GM12878 (cell line): ENCODE data around the gene PTCD3. TPM values are rescaled to one million over a fixed set of nuclear protein-coding genes. Genes with fewer than 3 reads are reported as not detected.

Source experiments
- CBX5 ChIP-seq: sonication (generic); IDR thresholded peaks from 2 replicates; pipeline ENCODE4 v1.6.1; 2016; ENCODE audit warnings: low read depth, moderate library complexity, mild to moderate bottlenecking, inconsistent platforms
- HDAC6 ChIP-seq: fragments of 200-600 bp; sonication (generic); IDR thresholded peaks from one replicate; pipeline ENCODE4 v1.8.0; 2017; ENCODE audit warnings: antibody characterized with exemption; ENCODE audit not compliant: unreplicated experiment
- NRF1 ChIP-seq: conservative IDR thresholded peaks from 2 replicates; pipeline ENCODE4 v1.6.1; 2011; ENCODE audit warnings: mild to moderate bottlenecking, low read depth, low read length, improper control_type of control experiment
- SIX5 ChIP-seq: IDR thresholded peaks from 2 replicates; pipeline ENCODE4 v1.6.1; 2011; ENCODE audit warnings: mild to moderate bottlenecking, low read depth, low read length, moderate library complexity; ENCODE audit not compliant: severe bottlenecking
- polyA plus RNA-seq, 11 experiments: library from polyadenylated mRNA; depleted of rRNA in 4 of 11; unstranded in 6 of 11; stranded (reverse) in 5 of 11; fragments of >200 nt; fragmentation: Nextera tagmentation in 4 of 11; fragmentation: Illumina TruSeq in 1 of 11; extraction: Ambion mirVana in 4 of 11; extraction: Trizol in 1 of 11; gene quantifications; 1 replicate in 1 of 11; 2 replicates in 10 of 11; pipeline versions ENCODE4 v1.2.1 to v1.2.3, GENCODE V29; 2011 to 2016; ENCODE audit warnings: inconsistent platforms in 2 of 11, missing spikeins in 2 of 11, low read depth in 1 of 11
- total RNA-seq, 4 experiments: library from RNA; depleted of rRNA in 3 of 4; stranded (reverse); fragments of >200 nt in 3 of 4; fragmentation: Illumina TruSeq in 1 of 4; extraction: Trizol in 1 of 4; gene quantifications; 2 replicates each; pipeline versions ENCODE4 v1.2.1 to v1.2.3, GENCODE V29; 2013 to 2021
- TF ChIP-seq, protein P1 (sequence below): fragments of 450-650 bp; formaldehyde crosslinking; IDR thresholded peaks from 2 replicates; pipeline ENCODE4 v1.5.0; 2022; ENCODE audit warnings: mild to moderate bottlenecking, missing genetic modification characterization
- TF ChIP-seq, protein P2 (sequence below): fragments of 450-650 bp; IDR thresholded peaks from 2 replicates; pipeline ENCODE4 v1.6.1; 2016; ENCODE audit warnings: mild to moderate bottlenecking

Gene PTCD3
- total and polyA plus RNA-seq, 10 of the 15 experiments (the other 5 are each of a cell fraction or from before 2014, with no cell fraction given) = 44.7 to 177 (median 127) TPM

DNA sequence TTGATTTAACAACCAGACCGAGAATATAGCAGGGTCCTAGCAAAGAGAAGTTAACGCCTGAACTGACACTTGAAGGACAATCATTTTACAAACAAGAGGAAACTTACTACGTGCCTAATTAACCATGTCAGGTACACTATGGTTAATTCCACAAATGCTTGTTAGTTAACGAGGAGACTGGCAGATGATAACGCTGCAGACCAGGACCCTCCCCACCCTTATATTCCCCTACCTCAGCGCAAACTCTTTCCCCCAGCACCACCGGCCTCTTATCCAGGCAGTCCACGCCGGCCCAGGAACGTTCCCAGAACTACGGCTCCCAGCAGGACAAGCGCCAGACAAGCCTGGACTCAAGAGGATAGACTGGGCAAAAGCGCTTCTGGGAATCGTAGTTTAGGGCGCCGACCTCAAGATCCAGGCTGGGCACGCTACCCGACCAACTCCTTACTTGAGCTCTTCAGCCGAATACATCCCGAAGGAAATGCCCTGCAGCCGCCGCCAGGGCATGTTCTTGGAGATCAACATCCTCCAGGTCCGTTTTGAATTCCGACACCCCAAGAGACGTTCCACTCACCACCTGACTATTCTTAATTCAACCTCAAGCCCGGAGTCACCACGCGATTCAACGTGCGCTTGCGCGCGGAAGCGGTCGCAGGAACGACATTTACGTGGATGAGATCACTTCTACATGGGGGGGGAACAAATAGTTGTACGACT, 625 bp upstream of the PTCD3 start, which contains the start of gene POLR1A (continued):
- TF ChIP-seq, protein P1, sequence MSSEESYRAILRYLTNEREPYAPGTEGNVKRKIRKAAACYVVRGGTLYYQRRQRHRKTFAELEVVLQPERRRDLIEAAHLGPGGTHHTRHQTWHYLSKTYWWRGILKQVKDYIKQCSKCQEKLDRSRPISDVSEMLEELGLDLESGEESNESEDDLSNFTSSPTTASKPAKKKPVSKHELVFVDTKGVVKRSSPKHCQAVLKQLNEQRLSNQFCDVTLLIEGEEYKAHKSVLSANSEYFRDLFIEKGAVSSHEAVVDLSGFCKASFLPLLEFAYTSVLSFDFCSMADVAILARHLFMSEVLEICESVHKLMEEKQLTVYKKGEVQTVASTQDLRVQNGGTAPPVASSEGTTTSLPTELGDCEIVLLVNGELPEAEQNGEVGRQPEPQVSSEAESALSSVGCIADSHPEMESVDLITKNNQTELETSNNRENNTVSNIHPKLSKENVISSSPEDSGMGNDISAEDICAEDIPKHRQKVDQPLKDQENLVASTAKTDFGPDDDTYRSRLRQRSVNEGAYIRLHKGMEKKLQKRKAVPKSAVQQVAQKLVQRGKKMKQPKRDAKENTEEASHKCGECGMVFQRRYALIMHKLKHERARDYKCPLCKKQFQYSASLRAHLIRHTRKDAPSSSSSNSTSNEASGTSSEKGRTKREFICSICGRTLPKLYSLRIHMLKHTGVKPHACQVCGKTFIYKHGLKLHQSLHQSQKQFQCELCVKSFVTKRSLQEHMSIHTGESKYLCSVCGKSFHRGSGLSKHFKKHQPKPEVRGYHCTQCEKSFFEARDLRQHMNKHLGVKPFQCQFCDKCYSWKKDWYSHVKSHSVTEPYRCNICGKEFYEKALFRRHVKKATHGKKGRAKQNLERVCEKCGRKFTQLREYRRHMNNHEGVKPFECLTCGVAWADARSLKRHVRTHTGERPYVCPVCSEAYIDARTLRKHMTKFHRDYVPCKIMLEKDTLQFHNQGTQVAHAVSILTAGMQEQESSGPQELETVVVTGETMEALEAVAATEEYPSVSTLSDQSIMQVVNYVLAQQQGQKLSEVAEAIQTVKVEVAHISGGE (CRISPR knock-in tag) = no peak
- TF ChIP-seq HDAC6 (no peak), NRF1 (peak; percentile 94), SIX5 (peak; percentile 95), CBX5 (no peak)
- TF ChIP-seq, protein P2, sequence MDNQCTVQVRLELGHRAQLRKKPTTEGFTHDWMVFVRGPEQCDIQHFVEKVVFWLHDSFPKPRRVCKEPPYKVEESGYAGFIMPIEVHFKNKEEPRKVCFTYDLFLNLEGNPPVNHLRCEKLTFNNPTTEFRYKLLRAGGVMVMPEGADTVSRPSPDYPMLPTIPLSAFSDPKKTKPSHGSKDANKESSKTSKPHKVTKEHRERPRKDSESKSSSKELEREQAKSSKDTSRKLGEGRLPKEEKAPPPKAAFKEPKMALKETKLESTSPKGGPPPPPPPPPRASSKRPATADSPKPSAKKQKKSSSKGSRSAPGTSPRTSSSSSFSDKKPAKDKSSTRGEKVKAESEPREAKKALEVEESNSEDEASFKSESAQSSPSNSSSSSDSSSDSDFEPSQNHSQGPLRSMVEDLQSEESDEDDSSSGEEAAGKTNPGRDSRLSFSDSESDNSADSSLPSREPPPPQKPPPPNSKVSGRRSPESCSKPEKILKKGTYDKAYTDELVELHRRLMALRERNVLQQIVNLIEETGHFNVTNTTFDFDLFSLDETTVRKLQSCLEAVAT = peak; percentile 13
- TF ChIP-seq, all 136 proteins: peak for 27
